ENCODE measurements around the gene RAP1GAP2.
"Not testable (repeated sequence)": the region's sequence is repeated elsewhere in the genome, so short reads cannot be mapped to it uniquely, and the experiment has no call there.

The RAP1GAP2 gene

GRCh38 chr17:3033741-3034577, 237.7 kb downstream of the RAP1GAP2 start:
- Mint-ChIP-seq H3K4me3 (no peak overlapping the region), H3K36me3 (ENCODE audit: low read depth) (peaks cover 6% of the 10 kb centered on the region), H3K27ac (no peak overlapping the region), H3K9me3 (no peaks in the 10 kb centered on the region), H3K27me3 (no peaks in the 10 kb centered on the region), H3K4me1 (ENCODE audit: low read depth) (no peaks in the 10 kb centered on the region)
- no peak for DNase-seq

- no peak overlapping the region for H3K27ac Mint-ChIP-seq
- H3K27me3 Mint-ChIP-seq: no peaks in the 10 kb centered on the region
- H3K4me1 Mint-ChIP-seq (ENCODE audit: low read depth): peaks cover under 1% of the 10 kb centered on the region
- peak; percentile 14 for DNase-seq
- no peaks in the 10 kb centered on the region for H3K9me3 Mint-ChIP-seq
- peaks cover under 1% of the 10 kb centered on the region for H3K36me3 Mint-ChIP-seq (ENCODE audit: low read depth)
- no peak overlapping the region for H3K4me3 Mint-ChIP-seq
Observed at GRCh38 chr17:3034578-3034920, 238.3 kb downstream of the RAP1GAP2 start.

- Mint-ChIP-seq H3K27me3 (no peaks in the 10 kb centered on the region), H3K4me3 (no peak overlapping the region), H3K4me1 (ENCODE audit: low read depth) (peaks cover 5% of the 10 kb centered on the region), H3K9me3 (no peaks in the 10 kb centered on the region), H3K27ac (no peak overlapping the region), H3K36me3 (ENCODE audit: low read depth) (no peaks in the 10 kb centered on the region)
- peak; percentile 6 for DNase-seq
Observed at GRCh38 chr17:3035256-3035967, 239.2 kb downstream of the RAP1GAP2 start.

- Mint-ChIP-seq H3K36me3 (ENCODE audit: low read depth) (no peaks in the 10 kb centered on the region), H3K4me3 (no peak overlapping the region), H3K9me3 (no peaks in the 10 kb centered on the region), H3K27ac (no peak overlapping the region), H3K27me3 (peaks cover under 1% of the 10 kb centered on the region), H3K4me1 (ENCODE audit: low read depth) (peaks cover 5% of the 10 kb centered on the region)
- peak; percentile 6 for DNase-seq
Observed at GRCh38 chr17:3035968-3036280, 239.7 kb downstream of the RAP1GAP2 start.

GRCh38 chr17:3036800-3037199, 240.6 kb downstream of the RAP1GAP2 start:
- Mint-ChIP-seq H3K27me3 (peaks cover 4% of the 10 kb centered on the region), H3K4me3 (no peak overlapping the region), H3K9me3 (no peaks in the 10 kb centered on the region), H3K36me3 (ENCODE audit: low read depth) (no peaks in the 10 kb centered on the region), H3K4me1 (ENCODE audit: low read depth) (peaks cover 5% of the 10 kb centered on the region), H3K27ac (no peak overlapping the region)
- no peak for DNase-seq

- no peak for DNase-seq
- no peak overlapping the region for H3K4me3 Mint-ChIP-seq
- no peaks in the 10 kb centered on the region for H3K9me3 Mint-ChIP-seq
- peaks cover 5% of the 10 kb centered on the region for H3K4me1 Mint-ChIP-seq (ENCODE audit: low read depth)
- H3K27ac Mint-ChIP-seq: no peak overlapping the region
- no peaks in the 10 kb centered on the region for H3K36me3 Mint-ChIP-seq (ENCODE audit: low read depth)
- peaks cover 4% of the 10 kb centered on the region for H3K27me3 Mint-ChIP-seq
Observed at GRCh38 chr17:3037259-3037658, 241.0 kb downstream of the RAP1GAP2 start.

- Mint-ChIP-seq H3K27ac (no peak overlapping the region), H3K27me3 (peaks cover 4% of the 10 kb centered on the region), H3K4me3 (no peak overlapping the region), H3K4me1 (ENCODE audit: low read depth) (peaks cover 5% of the 10 kb centered on the region), H3K9me3 (peaks cover 12% of the 10 kb centered on the region), H3K36me3 (ENCODE audit: low read depth) (no peaks in the 10 kb centered on the region)
- DNase-seq: no peak
Observed at GRCh38 chr17:3038941-3039340, 242.7 kb downstream of the RAP1GAP2 start.

GRCh38 chr17:3039736-3040135, 243.5 kb downstream of the RAP1GAP2 start:
- Mint-ChIP-seq H3K27ac (no peak overlapping the region), H3K36me3 (ENCODE audit: low read depth) (no peaks in the 10 kb centered on the region), H3K4me1 (ENCODE audit: low read depth) (peaks cover 5% of the 10 kb centered on the region), H3K4me3 (no peak overlapping the region), H3K9me3 (peaks cover 19% of the 10 kb centered on the region), H3K27me3 (peaks cover 4% of the 10 kb centered on the region)
- no peak for DNase-seq

GRCh38 chr17:3040882-3041281, 244.6 kb downstream of the RAP1GAP2 start:
- peaks cover 5% of the 10 kb centered on the region for H3K4me1 Mint-ChIP-seq (ENCODE audit: low read depth)
- no peaks in the 10 kb centered on the region for H3K36me3 Mint-ChIP-seq (ENCODE audit: low read depth)
- peak; percentile 7 for DNase-seq
- no peak overlapping the region for H3K27ac Mint-ChIP-seq
- H3K4me3 Mint-ChIP-seq: no peak overlapping the region
- peaks cover 19% of the 10 kb centered on the region for H3K9me3 Mint-ChIP-seq
- peaks cover 4% of the 10 kb centered on the region for H3K27me3 Mint-ChIP-seq

- DNase-seq: peak; percentile 23
- peaks cover 19% of the 10 kb centered on the region for H3K9me3 Mint-ChIP-seq
- H3K36me3 Mint-ChIP-seq (ENCODE audit: low read depth): no peaks in the 10 kb centered on the region
- no peak overlapping the region for H3K27ac Mint-ChIP-seq
- peaks cover 4% of the 10 kb centered on the region for H3K27me3 Mint-ChIP-seq
- no peak overlapping the region for H3K4me3 Mint-ChIP-seq
- H3K4me1 Mint-ChIP-seq (ENCODE audit: low read depth): peaks cover 11% of the 10 kb centered on the region
Observed at GRCh38 chr17:3043737-3044365, 247.6 kb downstream of the RAP1GAP2 start.

- peaks cover 14% of the 10 kb centered on the region for H3K4me1 Mint-ChIP-seq (ENCODE audit: low read depth)
- H3K27me3 Mint-ChIP-seq: no peaks in the 10 kb centered on the region
- peaks cover 19% of the 10 kb centered on the region for H3K9me3 Mint-ChIP-seq
- H3K36me3 Mint-ChIP-seq (ENCODE audit: low read depth): peaks cover 3% of the 10 kb centered on the region
- no peak for DNase-seq
- H3K4me3 Mint-ChIP-seq: no peak overlapping the region
- H3K27ac Mint-ChIP-seq: no peak overlapping the region
Observed at GRCh38 chr17:3046753-3047152, 250.5 kb downstream of the RAP1GAP2 start.

GRCh38 chr17:3048727-3049471, 252.7 kb downstream of the RAP1GAP2 start:
- Mint-ChIP-seq H3K27me3 (no peaks in the 10 kb centered on the region), H3K4me3 (peak overlapping the region; percentile 89), H3K9me3 (peaks cover 8% of the 10 kb centered on the region), H3K4me1 (ENCODE audit: low read depth) (peaks cover 14% of the 10 kb centered on the region), H3K36me3 (ENCODE audit: low read depth) (peaks cover 3% of the 10 kb centered on the region), H3K27ac (peak overlapping the region; percentile 88)
- peak; percentile 94 for DNase-seq

GRCh38 chr17:3049705-3050295, 253.6 kb downstream of the RAP1GAP2 start:
- peak; percentile 28 for DNase-seq
- H3K27ac Mint-ChIP-seq: no peak overlapping the region
- H3K4me3 Mint-ChIP-seq: peak overlapping the region; percentile 89
- peaks cover 3% of the 10 kb centered on the region for H3K36me3 Mint-ChIP-seq (ENCODE audit: low read depth)
- peaks cover 14% of the 10 kb centered on the region for H3K4me1 Mint-ChIP-seq (ENCODE audit: low read depth)
- no peaks in the 10 kb centered on the region for H3K9me3 Mint-ChIP-seq
- H3K27me3 Mint-ChIP-seq: no peaks in the 10 kb centered on the region

- not testable (repeated sequence) for H3K27me3 Mint-ChIP-seq; H3K9me3 Mint-ChIP-seq; H3K36me3 Mint-ChIP-seq (ENCODE audit: low read depth); H3K4me3 Mint-ChIP-seq; DNase-seq; H3K27ac Mint-ChIP-seq; H3K4me1 Mint-ChIP-seq (ENCODE audit: low read depth)
Observed at GRCh38 chr17:3054868-3055267, 258.6 kb downstream of the RAP1GAP2 start.

Measured in activated T-cell treated with anti-CD3 and anti-CD28 coated beads, Interleukin-2, amount 50 U/mL, for 24 hours (primary cell).